OCI-LY7 (cell line): Measurements from ENCODE around the gene ADD3. TPM values are rescaled to one million over a fixed set of nuclear protein-coding genes. Genes with fewer than 3 reads are reported as not detected.
A peak's percentile ranks its signal among the peaks of the same experiment; 100 is the strongest.

Experiments
- BruUV-seq: library from RNA; stranded (reverse); fragments of 400-500 nt; replicated peaks from 2 replicates; lab custom pipeline; 2021; lab: Mats Ljungman, UMichigan
- CTCF ChIA-PET: fragments of 300-600 bp; sonication (Branson Sonifier 250); formaldehyde crosslinking; loops from one replicate; lab custom pipeline; 2022; ENCODE audit warnings: antibody characterized with exemption; ENCODE audit not compliant: unreplicated experiment; lab: Charles Lee
- POLR2A ChIA-PET: fragments of 300-600 bp; sonication (Branson Sonifier 250); formaldehyde crosslinking; loops from one replicate; lab custom pipeline; 2022; ENCODE audit warnings: antibody characterized with exemption; lab: Charles Lee
- DNase-seq: peaks from one replicate; pipeline ENCODE4 v3.0.0-alpha.2; 2015; ENCODE audit warnings: low spot score
- H2AFZ ChIP-seq: fragments of 200-600 bp; sonication (generic), shearing (Covaris generic); 2 replicates; pipeline ENCODE4 v1.6.1; 2014; ENCODE audit warnings: mild to moderate bottlenecking, antibody characterized with exemption, low read length, moderate library complexity
- H3K27ac ChIP-seq: fragments of 200-600 bp; sonication (generic); 2 replicates; pipeline ENCODE4 v1.5.1; 2014; ENCODE audit warnings: mixed run types, low read depth, mild to moderate bottlenecking, moderate library complexity, low read length, inconsistent platforms; ENCODE audit not compliant: poor library complexity, severe bottlenecking
- H3K36me3 ChIP-seq: fragments of 200-600 bp; sonication (generic); 2 replicates; pipeline ENCODE4 v1.6.1; 2014; ENCODE audit warnings: mild to moderate bottlenecking, antibody characterized with exemption, low read length, moderate library complexity, mixed read lengths; ENCODE audit not compliant: insufficient read depth
- H3K4me1 ChIP-seq: fragments of 200-600 bp; sonication (generic); 2 replicates; pipeline ENCODE4 v1.5.1; 2014; ENCODE audit warnings: mild to moderate bottlenecking, low read length; ENCODE audit not compliant: insufficient read depth, poor library complexity, severe bottlenecking
- H3K4me2 ChIP-seq: fragments of 200-600 bp; sonication (generic); 2 replicates; pipeline ENCODE4 v1.6.1; 2014; ENCODE audit warnings: mild to moderate bottlenecking, low read length
- H3K4me3 ChIP-seq: fragments of 200-600 bp; sonication (generic); 2 replicates; pipeline ENCODE4 v1.5.1; 2014; ENCODE audit warnings: mild to moderate bottlenecking, low read depth, low read length; ENCODE audit not compliant: poor library complexity, severe bottlenecking
- H3K79me2 ChIP-seq: fragments of 200-600 bp; sonication (generic); 2 replicates; pipeline ENCODE4 v1.6.1; 2016; ENCODE audit warnings: low read depth, mild to moderate bottlenecking, low read length, moderate library complexity, mixed read lengths; ENCODE audit not compliant: insufficient read depth
- H3K9me2 ChIP-seq: fragments of 200-600 bp; sonication (generic); 2 replicates; pipeline ENCODE4 v1.6.1; 2016; ENCODE audit warnings: mild to moderate bottlenecking, low read length, mixed read lengths; ENCODE audit not compliant: insufficient read depth
- H3K9me3 ChIP-seq: fragments of 200-600 bp; sonication (generic); 2 replicates; pipeline ENCODE4 v1.6.1; 2014; ENCODE audit warnings: mild to moderate bottlenecking, mixed run types, low read length, mixed read lengths
- H4K20me1 ChIP-seq: fragments of 200-600 bp; sonication (generic); 2 replicates; pipeline ENCODE4 v1.6.1; 2014; ENCODE audit warnings: mild to moderate bottlenecking, antibody characterized with exemption, low read length, moderate library complexity, mixed read lengths; ENCODE audit not compliant: insufficient read depth
- CTCF ChIP-seq: fragments of 200-600 bp; sonication (generic); conservative IDR thresholded peaks from 2 replicates; pipeline ENCODE4 v1.5.1; 2014; ENCODE audit warnings: mild to moderate bottlenecking, antibody characterized with exemption, low read length, moderate library complexity, mixed read lengths
- EZH2phosphoT487 ChIP-seq: fragments of 200-600 bp; sonication (generic); IDR thresholded peaks from 2 replicates; pipeline ENCODE4 v1.6.1; 2018; ENCODE audit warnings: low read depth, borderline replicate concordance, mild to moderate bottlenecking, mixed run types, antibody characterized with exemption, low read length, moderate library complexity, mixed read lengths
- intact Hi-C: fragments of 100-400 bp; cut with micrococcal nuclease; formaldehyde crosslinking; loops from one replicate; pipeline ENCODE4 v1.10.0; 2022; ENCODE audit not compliant: unreplicated experiment
- total RNA-seq, 2 experiments: library from RNA; depleted of rRNA in 1 of 2; stranded (reverse); fragments of >200 nt in 1 of 2; shearing (Covaris generic) in 1 of 2; gene quantifications; 2 replicates each; pipeline ENCODE4 v1.2.3, GENCODE V29; 2014 to 2022

Gene ADD3
- total RNA-seq, 2 experiments from 2014 or later, result 75.8 to 89.7 TPM

- Histone ChIP-seq H3K4me1 (peaks cover 66% of the 10 kb centered on the region), H3K4me3 (no peak overlapping the region), H2AFZ (no peak overlapping the region), H4K20me1 (peaks cover 16% of the 10 kb centered on the region; the same call in 1 of the 2 replicates), H3K4me2 (peak overlapping the region; percentile 66), H3K79me2 (peaks cover 47% of the 10 kb centered on the region; the same call in 1 of the 2 replicates), H3K9me2 (no peaks in the 10 kb centered on the region), H3K27ac (no peak overlapping the region), H3K36me3 (no peaks in the 10 kb centered on the region), H3K9me3 (no peaks in the 10 kb centered on the region)
- no TSS peak for BruUV-seq
- ChIA-PET POLR2A (interaction anchor here (0.5 to 4.3 kb wide), 13 partner anchors 8 to 156 kb away, joined by 3 to 26 read pairs (median 4); no protein-coding TSS in a partner anchor), CTCF (no interaction called here)
- DNase-seq, result peak; percentile 28
- intact Hi-C loops, result loop anchor here (2.0 to 5.0 kb wide), 2 partner anchors 59 to 139 kb away; partner anchors contain the start of gene MXI1
- TF ChIP-seq CTCF (no peak), EZH2phosphoT487 (no peak)
Observed at GRCh38 chr10:110067960-110068770, 60.4 kb downstream of the ADD3 start.

GRCh38 chr10:110068780-110069179 is 61.0 kb downstream of the ADD3 start:
- Histone ChIP-seq H3K4me3 (no peak overlapping the region), H3K27ac (no peak overlapping the region), H4K20me1 (peaks cover 16% of the 10 kb centered on the region; the same call in 1 of the 2 replicates), H2AFZ (no peak overlapping the region), H3K9me3 (no peaks in the 10 kb centered on the region), H3K9me2 (no peaks in the 10 kb centered on the region), H3K79me2 (peaks cover 47% of the 10 kb centered on the region; the same call in 1 of the 2 replicates), H3K36me3 (no peaks in the 10 kb centered on the region), H3K4me2 (peak overlapping the region; percentile 66), H3K4me1 (peaks cover 70% of the 10 kb centered on the region)
- DNase-seq, result no peak
- TF ChIP-seq EZH2phosphoT487, result no peak
- TF ChIP-seq CTCF, result no peak
- CTCF ChIA-PET, result no interaction called here
- POLR2A ChIA-PET, result interaction anchor here (0.6 to 4.3 kb wide), 12 partner anchors 9 to 171 kb away, joined by 3 to 26 read pairs (median 4); no protein-coding TSS in a partner anchor
- intact Hi-C loops, result loop anchor here (2.0 to 5.0 kb wide), 2 partner anchors 60 to 139 kb away; partner anchors contain the start of gene MXI1
- no TSS peak for BruUV-seq
